SHP77 (cell line): ENCODE results near the gene SIRPA.

Experiments used
- DNase-seq, 2 experiments: peaks; one replicate each; lab custom pipeline; 2025; lab: John Stamatoyannopoulos, UW

Gene SIRPA

GRCh38 chr20:1933465-1933870, 38.3 kb downstream of the SIRPA start:
- no peak for DNase-seq

- DNase-seq, result no peak
Observed at GRCh38 chr20:1934156-1934555, 38.9 kb downstream of the SIRPA start.

GRCh38 chr20:1934721-1935573, 39.7 kb downstream of the SIRPA start:
- DNase-seq, result no peak

- peak in 1 of 2 experiments; percentile 32 for DNase-seq
Observed at GRCh38 chr20:1935696-1936366, 40.6 kb downstream of the SIRPA start.

GRCh38 chr20:1937316-1937976, 42.2 kb downstream of the SIRPA start:
- DNase-seq, result no peak

- no peak for DNase-seq
Observed at GRCh38 chr20:1938464-1939269, 43.5 kb downstream of the SIRPA start.

GRCh38 chr20:1939270-1939595, 44.0 kb downstream of the SIRPA start:
- DNase-seq, result no peak

- DNase-seq, result no peak
Observed at GRCh38 chr20:1940581-1940980, 45.4 kb downstream of the SIRPA start.

- DNase-seq, result no peak
Observed at GRCh38 chr20:1941226-1941625, 46.0 kb downstream of the SIRPA start.

GRCh38 chr20:1942061-1942460, 46.9 kb downstream of the SIRPA start:
- DNase-seq, result no peak

GRCh38 chr20:1942486-1943274, 47.5 kb downstream of the SIRPA start:
- no peak for DNase-seq

- DNase-seq, result no peak
Observed at GRCh38 chr20:1943275-1944002, 48.2 kb downstream of the SIRPA start.

- no peak for DNase-seq
Observed at GRCh38 chr20:1944345-1945091, 49.3 kb downstream of the SIRPA start.

GRCh38 chr20:1945134-1945618, 50.0 kb downstream of the SIRPA start:
- no peak for DNase-seq

GRCh38 chr20:1945660-1946059, 50.5 kb downstream of the SIRPA start:
- DNase-seq, result no peak

- no peak for DNase-seq
Observed at GRCh38 chr20:1946442-1946761, 51.2 kb downstream of the SIRPA start.

GRCh38 chr20:1946762-1947534, 51.7 kb downstream of the SIRPA start:
- no peak for DNase-seq

- DNase-seq, result no peak
Observed at GRCh38 chr20:1947535-1947846, 52.3 kb downstream of the SIRPA start.

- DNase-seq, result no peak
Observed at GRCh38 chr20:1949347-1950100, 54.3 kb downstream of the SIRPA start.
